Stimulated activated CD4-positive, alpha-beta T cell treated with anti-CD3 and anti-CD28 coated beads, TNF-alpha, amount 100 ng/mL, for 48 hours (primary cell): ENCODE data around the gene ANKRD13B.

Source experiments
- DNase-seq, 3 donors: peaks; one replicate each; pipeline ENCODE4 v3.0.0-alpha.2; 2020; ENCODE audit warnings: low read depth in 3 of 3

ANKRD13B gene

DNA sequence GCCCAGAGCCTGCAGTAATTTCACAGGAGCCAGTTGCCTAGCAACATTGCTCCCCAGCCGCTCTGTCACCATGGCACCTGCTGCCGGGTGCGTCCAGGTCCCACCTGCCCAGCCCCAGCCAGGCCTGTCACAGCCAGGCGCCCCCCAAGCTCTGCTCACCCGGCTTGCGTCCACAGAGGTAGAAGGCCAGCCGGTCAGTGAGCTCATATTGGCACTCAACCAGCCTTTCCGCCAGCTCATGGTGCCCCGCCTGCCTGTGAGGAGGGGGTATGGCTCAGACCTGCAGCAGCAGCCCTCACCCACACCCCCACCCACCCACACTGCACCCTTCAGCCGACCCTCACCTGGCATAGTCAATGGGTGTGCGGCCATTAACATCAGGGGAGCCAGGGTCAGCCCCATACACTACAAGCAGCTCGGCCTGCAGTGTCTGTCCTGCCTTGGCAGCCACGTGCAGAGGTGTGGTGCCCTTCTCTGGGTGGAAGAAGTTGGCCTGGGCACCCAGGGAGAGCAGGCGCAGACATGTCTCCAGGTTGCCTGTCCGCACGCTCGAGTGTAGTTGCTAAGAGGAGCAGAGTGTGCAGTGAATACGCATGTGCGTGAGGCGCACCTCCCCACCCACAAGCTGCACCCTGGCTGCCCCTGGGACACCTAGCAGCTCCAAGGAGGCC, 11.2 kb upstream of the ANKRD13B start:
- DNase-seq, result no peak

DNA sequence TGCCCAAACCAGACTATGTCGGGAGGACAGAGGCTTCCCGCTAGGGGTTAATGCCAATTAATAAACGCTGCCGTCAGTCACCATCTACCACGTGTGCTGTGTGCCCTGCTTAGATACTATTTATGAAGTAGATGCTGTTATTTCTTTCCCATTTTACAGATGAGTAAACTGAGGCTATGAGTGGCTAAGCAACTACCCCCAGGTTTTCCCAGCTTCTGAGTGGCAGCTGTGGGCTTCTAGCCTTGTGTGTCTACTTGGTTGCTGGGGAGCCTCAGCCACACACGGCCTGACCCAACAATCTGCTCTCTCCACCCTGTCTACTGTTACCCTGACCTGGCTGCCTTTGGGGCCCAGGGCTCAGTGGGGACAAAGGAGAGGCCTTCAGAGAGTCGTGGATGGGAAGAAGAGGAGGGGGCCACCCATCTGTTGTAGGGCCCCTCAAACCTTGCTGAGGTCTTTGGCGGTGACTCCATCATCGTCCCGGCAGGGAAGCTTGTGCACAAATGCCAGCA, 10.6 kb upstream of the ANKRD13B start:
- DNase-seq, result no peak

DNA sequence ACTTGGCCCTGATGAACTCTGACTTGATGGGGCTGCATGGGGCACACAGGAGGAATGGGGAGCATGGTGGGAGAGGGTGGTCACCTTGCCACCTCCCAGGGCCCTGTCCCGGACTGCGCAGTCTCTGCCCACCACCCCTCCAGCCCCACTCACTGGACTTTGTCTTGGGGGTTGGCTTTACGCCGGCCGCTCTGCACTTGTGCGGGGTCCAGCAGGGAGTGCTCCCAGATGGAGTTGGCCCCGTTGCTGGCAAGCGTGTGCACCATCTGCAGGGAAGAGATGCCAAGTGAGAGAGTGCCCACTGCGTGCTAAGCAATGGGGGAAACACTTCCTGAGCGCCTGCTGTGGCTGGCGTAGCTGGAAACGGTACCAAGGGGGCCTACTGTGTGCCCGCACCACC, 10.2 kb upstream of the ANKRD13B start:
- DNase-seq, result no peak

DNA sequence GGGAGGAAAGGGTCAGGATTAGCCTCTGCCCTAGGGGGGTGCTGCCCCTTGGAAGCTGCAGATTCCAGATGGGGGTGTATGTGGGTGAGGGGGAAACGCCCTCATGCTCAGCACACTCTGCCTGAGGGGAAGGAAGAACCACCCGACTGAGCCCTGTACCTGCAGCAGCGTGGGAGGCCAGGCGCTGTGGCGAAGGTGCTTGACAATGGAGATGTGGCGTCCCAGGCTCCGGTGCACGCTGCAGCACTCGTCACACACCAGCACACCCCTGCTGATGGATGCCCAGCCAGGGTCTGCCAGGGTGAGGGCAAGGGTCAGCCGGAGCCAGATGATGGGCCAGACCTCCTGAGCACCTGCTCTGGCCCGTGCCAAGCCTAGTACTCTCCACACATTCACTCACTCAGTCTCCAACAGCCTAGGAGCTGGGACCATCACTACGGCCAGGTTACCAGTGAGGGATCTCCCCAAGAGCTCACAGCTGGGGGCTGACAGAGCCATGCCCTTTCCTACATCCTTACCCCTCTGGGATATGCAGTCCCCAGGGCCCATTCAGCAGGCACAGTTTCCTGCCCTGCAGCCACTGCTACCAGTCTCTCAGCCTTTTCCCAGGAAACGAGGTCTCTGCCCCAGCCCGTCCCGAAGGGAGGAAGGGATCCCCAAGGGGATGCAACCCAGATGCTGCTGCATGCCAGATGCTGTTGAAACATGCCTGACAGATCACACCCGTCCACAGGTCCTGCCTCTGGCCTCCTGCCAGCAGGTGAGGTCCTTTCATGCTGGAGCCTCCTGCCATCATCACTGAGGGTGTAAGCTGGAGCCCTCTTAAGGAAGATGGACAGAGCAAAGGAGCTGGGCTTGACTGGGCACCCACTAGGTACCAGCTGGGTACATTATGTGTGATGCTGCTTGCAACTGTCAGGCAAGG, 9.3 kb upstream of the ANKRD13B start:
- DNase-seq, result no peak

DNA sequence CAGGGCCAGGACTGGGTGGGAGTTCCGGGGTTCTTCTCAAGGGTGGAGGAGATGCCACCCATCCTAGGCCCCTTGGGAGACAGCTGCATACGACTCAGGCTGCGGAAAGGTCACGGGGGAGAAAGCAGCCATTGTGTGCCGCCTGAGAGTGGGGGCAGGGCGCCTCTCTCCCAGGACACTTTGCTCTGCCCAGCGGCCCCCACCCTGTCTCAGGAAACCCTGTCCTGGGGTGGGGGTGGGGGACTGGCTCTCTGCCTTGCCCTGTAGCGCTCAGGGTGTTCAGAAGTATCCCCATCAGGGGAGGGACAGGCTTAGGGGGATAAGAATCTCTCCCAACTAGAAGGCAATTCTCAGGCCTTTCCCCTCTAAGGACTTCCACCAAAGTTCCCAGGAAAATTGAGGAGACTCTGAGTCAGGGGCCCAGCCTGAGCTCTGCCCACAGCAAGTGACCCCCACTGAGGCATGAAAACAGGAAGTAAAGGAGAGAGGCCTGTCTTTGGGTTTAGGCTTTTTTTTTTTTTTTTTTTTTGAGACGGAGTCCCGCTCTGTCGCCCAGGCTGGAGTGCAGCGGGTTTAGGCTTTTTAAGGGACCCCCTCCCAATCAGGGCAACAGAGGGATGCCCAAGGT, 8.4 kb upstream of the ANKRD13B start:
- DNase-seq, result no peak

DNA sequence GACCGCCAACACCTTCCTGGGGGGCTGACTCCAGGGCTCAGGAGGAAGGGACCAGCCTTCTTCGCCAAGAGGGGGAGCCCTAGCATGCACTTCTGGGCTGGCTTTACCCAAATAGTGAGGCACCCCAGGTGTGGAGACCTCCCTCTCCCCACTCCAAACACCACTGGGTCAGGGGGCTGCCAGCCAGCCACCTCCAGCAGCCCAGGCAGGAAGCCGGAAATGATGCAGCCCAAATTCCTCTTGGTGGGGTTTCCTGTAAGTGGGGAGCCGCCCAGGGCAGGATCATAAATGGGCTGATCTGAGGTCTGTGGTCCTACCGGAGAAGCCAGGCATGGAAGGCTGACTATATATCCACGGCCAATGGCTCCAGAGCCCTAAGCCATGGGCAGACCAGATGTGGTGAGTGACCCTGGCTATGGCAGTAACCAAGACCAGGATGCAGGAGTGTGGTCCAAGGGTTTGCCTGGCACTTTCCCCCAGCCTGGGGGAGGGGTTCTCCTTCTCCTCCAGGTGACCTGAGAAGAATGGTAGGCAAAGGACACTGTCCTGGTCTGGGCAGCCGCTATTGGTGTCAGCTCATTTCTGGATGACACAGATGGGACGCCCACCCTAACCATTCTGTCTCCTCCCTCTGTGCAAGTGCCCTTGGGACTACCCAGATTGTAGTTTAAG, 7.7 kb upstream of the ANKRD13B start:
- DNase-seq, result no peak

DNA sequence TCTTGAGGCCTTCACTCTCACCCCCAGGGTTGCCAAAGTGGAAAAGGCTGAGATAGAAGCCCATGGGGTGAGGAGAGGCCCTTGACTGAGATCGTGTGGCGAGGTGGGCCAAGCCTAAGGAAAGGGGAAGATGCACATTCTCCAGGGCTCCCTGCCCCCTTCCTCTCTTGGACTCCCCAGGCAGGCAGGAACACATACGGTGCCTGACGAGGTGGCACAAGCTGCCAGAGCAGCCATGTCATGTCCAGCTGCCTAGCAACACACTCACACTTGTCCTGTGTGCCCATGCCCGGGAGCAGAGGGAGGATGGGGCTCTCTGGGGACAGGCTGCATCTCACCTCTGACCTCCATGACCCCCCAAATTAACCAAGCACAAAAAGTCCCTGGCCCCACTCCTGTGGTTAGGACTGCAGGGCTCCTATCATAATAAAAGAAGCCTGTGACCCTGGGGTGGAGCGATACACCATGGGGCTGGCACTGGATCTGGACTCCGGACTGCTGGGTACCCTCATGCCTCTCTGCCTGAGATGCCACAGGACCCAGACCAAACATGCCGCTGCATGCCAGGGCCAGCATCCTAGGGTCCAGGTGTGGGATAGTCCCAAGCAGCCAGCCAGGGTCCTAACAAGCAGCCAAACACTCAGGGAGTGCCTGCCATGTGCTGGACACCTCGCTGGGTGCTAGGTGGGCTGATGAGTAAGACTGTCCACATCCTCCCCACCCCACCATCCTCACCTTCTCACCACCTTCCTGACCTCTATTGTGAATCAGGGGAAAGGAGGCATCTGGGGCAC, 6.1 kb upstream of the ANKRD13B start:
- no peak for DNase-seq

DNA sequence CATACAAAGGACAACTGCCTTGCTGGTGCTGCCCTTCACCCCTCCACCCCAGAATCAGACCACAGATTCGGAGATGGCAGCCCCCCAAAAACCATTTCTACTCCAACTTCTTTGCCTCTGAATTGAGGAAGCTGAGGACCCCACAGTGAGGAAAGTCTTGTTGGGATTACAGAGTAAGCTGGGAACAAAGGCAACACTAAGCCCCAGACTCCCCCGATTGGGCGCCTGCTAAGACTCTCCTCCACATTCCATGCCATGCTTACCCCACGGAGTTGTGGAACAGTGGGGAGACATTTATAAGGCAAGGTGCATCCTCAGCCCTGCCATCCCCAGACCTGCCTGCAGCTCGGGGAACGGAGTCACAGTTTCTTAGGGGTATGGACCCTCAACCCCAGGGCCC, 5.3 kb upstream of the ANKRD13B start:
- no peak for DNase-seq

DNA sequence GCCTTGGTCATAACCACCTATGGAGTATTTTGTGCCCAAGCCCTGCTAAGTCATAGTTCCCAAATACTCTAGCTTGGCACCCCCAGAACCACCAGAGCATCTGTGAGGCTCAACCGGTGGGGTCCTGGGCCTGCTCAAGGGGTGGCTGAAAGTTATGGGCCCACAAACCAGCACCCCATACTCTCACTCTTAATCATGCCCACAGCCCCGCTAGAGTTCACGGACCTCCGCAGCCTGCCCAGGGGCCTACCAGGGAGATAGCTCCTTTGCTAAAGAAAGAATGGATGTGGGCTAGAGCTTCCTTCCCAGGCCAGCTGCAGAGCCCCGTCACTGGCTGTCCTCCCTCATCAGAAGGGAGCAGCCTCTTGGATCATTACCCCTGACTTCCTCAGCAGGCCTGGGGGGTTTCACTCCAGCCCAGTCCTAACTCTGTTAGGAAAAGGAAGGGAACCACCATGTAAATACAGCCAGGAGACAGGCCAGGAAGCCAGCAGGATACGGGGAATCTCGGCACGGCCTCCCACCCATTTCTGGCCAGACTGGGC, 4.8 kb upstream of the ANKRD13B start:
- no peak for DNase-seq

DNA sequence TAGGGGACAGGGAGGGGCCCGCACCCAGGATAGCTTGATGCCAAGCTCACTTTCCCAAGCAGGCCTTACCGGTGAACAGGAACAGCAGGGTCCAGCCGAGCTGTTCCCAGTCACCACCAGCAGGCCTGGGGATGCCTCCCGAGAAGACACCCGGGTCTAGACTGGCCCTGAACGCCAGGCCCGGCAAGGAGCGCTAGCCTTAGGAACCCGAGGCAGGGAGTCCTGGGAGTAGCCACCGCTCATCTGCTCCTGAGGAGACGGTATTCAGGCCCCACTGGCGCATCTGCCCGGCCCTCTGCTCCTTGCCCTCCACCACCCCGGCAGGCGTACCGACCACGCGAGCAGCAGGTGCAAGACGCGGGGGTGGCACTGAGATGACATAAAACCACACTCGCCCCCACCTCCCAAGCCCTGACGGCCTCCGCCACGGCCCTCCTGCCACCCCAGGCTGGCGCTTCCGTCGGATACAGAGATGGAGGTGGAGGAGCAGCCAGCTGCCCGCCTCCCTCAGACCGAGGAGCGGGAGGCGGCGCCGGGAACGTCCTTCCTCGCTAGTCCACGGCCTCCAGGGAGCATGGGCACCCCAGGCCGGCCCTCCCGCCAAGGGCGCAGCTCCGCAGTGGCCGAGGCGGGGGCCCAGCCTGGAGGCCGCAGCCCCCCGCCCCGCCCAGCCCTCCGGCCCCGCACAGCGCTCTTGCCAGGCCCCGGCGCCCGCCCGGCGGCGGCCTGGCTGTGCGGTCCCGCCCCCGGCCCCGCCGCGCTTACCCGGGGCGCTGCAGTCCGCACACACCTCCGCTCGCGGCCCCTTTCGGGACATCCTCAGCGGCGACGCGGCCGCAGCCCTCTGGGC, 4.1 kb upstream of the ANKRD13B start:
- no peak for DNase-seq

DNA sequence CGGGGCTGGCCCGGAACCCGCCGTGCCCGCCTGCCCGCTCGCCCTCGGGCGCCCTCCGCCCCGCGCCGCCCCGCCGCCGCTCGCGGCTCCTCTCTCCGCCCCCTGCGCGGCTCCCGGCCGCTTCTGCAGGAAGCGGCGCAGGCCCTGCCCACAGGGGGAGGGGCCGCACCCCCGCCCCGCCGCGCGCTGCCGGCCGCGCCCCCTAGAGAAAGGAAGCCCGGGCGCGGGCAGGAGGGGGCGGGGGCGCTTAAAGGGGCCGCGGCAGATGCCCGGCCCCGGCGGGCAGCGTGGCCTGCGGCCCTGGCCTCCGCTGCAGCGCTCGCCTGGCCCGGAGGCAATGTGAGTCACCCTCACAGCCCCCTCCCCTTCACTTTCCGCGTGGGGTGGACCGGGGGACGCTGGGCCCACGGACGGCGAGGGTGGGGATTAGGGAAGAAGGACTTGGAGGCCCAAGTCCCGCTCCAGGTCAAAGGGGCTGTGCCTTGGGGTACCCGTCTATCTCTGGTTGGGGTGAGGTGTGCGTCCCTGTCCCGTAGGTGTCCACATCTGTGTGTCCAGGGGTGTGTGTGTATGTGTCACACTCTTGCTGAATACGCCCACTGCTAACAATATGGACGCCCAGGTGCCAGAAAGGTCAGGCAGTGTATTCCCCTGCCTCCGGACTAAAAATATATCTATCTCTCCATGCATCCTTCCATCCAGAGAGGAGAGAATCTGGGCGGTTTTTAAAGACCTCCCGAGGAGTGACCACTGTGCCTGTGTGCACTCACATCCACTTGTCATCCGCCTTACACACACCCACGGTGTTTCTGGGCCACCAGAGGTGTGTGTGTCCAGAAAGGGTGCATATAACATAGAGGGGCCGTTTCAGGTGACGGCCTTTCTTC, 3.2 kb upstream of the ANKRD13B start, which contains the start of gene GIT1:
Gene GIT1 (minus strand): TSS at position 125 of the 887 bp plus-strand sequence. CDS start 270 bp downstream, outside the sequence.
- peak in 2 of 3 donors; percentile 69 to 79 for DNase-seq

DNA sequence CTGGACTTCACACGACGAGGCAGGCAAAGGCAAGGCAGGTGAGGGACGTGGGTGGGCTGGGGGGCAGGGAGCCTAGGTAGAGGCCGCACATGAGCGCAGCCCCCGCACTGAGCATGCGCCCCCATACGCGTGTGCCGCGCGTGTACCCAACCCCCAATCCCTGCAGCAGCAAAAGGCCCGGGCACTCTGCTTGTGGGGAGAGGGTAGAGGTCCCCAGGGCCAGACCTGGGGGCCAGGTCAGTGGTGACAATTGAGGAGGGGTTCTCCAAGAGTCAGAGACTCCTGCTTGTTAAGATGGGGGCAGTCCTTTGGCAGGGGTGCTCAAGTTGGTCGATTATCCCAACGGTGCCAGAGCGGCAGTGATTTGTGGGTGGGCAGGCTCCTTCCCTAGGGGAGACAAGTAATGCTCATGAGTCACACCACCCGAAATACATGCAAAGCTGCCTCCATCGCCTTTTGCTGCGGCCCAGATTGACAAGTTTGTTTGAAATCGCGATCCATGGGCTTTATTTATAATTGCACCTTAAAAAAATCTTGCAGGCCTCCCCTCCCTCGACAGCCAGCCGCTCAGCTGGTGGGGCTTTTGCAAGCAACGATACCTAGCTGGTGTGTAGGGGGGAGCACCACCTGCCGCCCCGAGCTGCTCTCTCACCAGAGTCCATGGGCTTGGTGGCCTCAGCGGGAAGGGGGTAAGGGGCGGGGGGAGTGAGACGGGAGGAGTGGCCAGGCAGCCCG, 2.4 kb upstream of the ANKRD13B start:
- no peak for DNase-seq

DNA sequence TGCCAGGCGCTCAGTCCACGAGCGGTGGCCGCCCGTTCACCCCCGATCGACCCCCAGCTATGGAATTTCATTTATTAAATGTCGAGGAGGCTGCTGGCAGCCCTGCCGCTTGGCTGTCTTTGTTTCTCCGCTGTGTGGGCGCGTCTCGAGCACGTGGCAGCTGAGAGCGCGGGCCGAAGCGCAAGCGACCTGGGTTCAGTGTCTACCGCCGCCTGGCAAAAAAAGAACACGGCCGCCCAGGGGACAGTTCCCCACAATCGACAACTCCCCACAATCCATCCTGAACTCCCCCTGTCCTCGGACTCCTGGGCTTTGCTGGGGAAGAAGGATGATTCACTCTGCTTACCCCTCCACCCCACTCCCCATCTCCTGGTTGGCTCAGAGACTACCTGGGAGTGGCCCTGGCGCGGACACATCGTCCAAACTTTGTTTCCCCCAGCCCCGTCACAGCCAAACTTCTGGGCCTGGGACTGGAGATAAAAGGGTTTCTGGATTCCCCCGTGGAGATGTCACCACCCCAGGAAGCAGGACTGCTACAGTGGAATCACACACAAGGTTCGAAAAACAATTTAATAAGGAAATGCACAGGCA, 1.7 kb upstream of the ANKRD13B start:
- DNase-seq, result no peak

DNA sequence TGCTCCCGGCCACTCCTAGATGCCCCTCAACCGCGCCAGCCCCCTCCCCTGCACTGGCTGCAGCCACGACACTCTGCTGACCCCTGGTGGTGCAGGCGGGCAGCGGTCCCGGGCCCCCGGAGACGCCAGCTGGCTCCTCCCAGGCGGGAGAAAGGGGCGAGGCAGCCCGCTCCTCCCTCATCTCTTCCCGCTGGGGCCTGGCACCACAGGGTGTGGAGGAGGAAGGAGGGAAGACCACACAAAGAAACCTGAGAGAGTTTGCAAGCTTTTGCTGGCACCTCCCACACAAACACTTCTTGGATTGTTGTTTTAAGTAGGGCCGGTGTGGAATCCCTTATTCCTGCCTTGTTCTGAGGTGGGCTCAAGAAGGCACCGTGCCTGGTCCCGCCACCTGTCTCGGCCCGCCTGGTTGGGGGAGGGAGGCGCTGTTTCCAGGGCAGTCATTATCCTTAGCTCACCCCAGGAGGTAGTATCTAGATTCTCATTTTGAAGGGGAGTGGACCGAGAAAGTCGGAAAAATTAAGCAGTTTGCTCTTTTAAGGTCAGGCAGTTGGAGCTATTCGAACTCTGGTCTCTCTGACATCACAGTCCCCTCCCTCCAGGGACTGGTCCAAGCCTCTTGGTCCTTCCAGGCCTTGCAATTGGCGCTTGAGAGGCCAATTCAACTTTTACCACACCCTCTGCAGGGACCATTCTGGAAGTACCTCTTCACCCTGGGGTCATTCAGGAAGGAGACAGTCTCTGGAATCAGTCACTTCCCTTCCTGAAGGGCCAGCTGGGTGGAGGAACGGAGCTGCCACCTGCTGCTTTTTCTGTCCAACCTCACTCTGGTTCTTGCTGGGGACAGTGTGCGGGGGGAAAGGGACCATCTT, 959 bp upstream of the ANKRD13B start:
- peak; percentile 68 to 88 (median 72) for DNase-seq

DNA sequence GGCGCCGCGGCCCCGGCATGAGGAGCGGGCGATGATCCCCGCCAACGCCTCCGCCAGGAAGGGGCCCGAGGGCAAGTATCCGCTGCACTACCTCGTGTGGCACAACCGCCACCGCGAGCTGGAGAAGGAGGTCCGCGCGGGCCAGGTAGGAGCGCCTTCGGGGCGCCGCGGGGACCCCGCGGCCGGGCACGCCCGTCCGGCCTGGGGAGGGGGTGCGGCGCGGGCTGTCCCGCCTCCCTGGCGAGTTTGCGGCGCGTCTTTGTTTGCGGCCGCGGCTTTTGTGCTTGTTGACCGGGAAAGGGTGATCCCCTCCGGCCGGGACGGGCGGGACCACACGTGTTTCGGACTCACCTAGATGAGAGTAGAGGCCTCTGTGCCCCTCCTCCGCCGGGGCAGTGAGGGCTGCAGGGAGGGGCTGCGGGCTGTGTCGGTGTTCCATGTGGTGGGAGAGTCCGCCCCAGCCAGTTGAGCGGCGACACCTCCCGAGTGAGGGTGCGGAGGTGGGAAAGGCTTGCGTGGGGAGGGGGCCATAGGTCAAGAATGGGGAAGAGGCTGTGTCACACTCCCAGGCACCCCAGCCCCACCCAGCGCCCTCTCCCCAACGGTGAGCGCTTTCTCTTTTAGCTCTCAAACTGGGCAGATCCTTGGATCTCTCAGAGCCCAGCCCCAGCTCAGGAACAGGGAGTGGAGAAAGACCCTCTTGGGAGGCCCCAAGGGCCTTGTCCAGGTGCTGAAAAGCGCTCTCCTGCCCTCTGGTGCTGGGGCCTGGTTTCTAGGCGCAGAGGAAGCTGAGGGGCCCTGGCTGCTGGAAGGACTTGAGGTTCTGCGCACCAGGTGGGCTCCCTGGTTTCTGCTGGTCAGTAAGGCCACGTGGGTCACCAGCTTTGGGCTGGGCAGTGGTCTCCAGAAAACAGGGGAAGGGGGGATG, 923 bp downstream of the ANKRD13B start:
- no peak for DNase-seq
